ENCODE measurements around the gene PROS1.

Gene PROS1

GRCh38 chr3:93973131-93974126 lies at the start of gene PROS1:
PROS1 (minus strand) TSS chr3:93973896; CDS start chr3:93973749, 147 bp downstream.
- DNase-seq: peak; percentile 11

- DNase-seq: no peak
Observed at GRCh38 chr3:94020293-94020692, 46.6 kb upstream of the PROS1 start.

- DNase-seq: no peak
Observed at GRCh38 chr3:94019659-94020058, 46.0 kb upstream of the PROS1 start.

GRCh38 chr3:94015025-94015424 lies 41.3 kb upstream of the PROS1 start:
- DNase-seq: no peak

- DNase-seq: no peak
Observed at GRCh38 chr3:94012185-94012584, 38.5 kb upstream of the PROS1 start.

GRCh38 chr3:94011233-94011711 lies 37.6 kb upstream of the PROS1 start:
- no peak for DNase-seq

- DNase-seq: no peak
Observed at GRCh38 chr3:94009608-94010007, 35.9 kb upstream of the PROS1 start.

- DNase-seq: no peak
Observed at GRCh38 chr3:94008253-94008652, 34.6 kb upstream of the PROS1 start.

GRCh38 chr3:94004301-94004910 lies 30.7 kb upstream of the PROS1 start:
- no peak for DNase-seq

- DNase-seq: no peak
Observed at GRCh38 chr3:94001827-94002495, 28.3 kb upstream of the PROS1 start.

- DNase-seq: no peak
Observed at GRCh38 chr3:94001191-94001590, 27.5 kb upstream of the PROS1 start.

GRCh38 chr3:93994056-93994455 lies 20.4 kb upstream of the PROS1 start:
- DNase-seq: no peak

- no peak for DNase-seq
Observed at GRCh38 chr3:93992207-93992606, 18.5 kb upstream of the PROS1 start.

GRCh38 chr3:93991631-93992030 lies 17.9 kb upstream of the PROS1 start:
- no peak for DNase-seq

GRCh38 chr3:93989241-93989640 lies 15.5 kb upstream of the PROS1 start:
- DNase-seq: no peak

GRCh38 chr3:93988764-93989163 lies 15.1 kb upstream of the PROS1 start:
- no peak for DNase-seq

- no peak for DNase-seq
Observed at GRCh38 chr3:93988283-93988682, 14.6 kb upstream of the PROS1 start.

- no peak for DNase-seq
Observed at GRCh38 chr3:93984618-93985017, 10.9 kb upstream of the PROS1 start.

GRCh38 chr3:93983408-93983807 lies 9.7 kb upstream of the PROS1 start:
- no peak for DNase-seq

GRCh38 chr3:93981649-93982048 lies 8.0 kb upstream of the PROS1 start:
- DNase-seq: no peak

GRCh38 chr3:93979850-93980676 lies 6.4 kb upstream of the PROS1 start, which contains the start of gene ARL13B:
ARL13B (plus strand) TSS chr3:93980155; CDS start chr3:93980424, 269 bp downstream.
- peak; percentile 89 for DNase-seq

GRCh38 chr3:93969997-93970396 lies 3.7 kb downstream of the PROS1 start:
- DNase-seq: no peak
